DMS114 treated with DMSO at 0.1 percent for 48 hours (cell line): ENCODE data around the gene CPVL.
A peak's percentile ranks its signal among the peaks of the same experiment; 100 is the strongest.

Experiments
- DNase-seq: peaks from one replicate; lab custom pipeline; 2025; ENCODE audit not compliant: unreplicated experiment; lab: John Stamatoyannopoulos, UW

Gene CPVL

GRCh38 chr7:29146057-29146706, at the start of gene CPVL:
CPVL (minus strand) TSS chr7:29146537; CDS start chr7:29121061, 25,476 bp downstream.
- peak; percentile 55 for DNase-seq

GRCh38 chr7:29194594-29195427, 48.5 kb upstream of the CPVL start, which contains the start of gene CHN2:
CHN2 (plus strand) TSS chr7:29194775.
- peak; percentile 30 for DNase-seq

GRCh38 chr7:29194206-29194593, 47.9 kb upstream of the CPVL start:
- DNase-seq, result no peak

GRCh38 chr7:29193316-29194205, 47.2 kb upstream of the CPVL start:
- no peak for DNase-seq

- no peak for DNase-seq
Measured at GRCh38 chr7:29192811-29193210, 46.5 kb upstream of the CPVL start.

- DNase-seq, result no peak
Measured at GRCh38 chr7:29192323-29192722, 46.0 kb upstream of the CPVL start.

GRCh38 chr7:29190349-29191045, 44.2 kb upstream of the CPVL start:
- DNase-seq, result no peak

GRCh38 chr7:29189743-29190201, 43.4 kb upstream of the CPVL start:
- DNase-seq, result peak; percentile 39

GRCh38 chr7:29185613-29186012, 39.3 kb upstream of the CPVL start:
- no peak for DNase-seq

GRCh38 chr7:29184599-29184998, 38.3 kb upstream of the CPVL start:
- DNase-seq, result no peak

- DNase-seq, result no peak
Measured at GRCh38 chr7:29179115-29179514, 32.8 kb upstream of the CPVL start.

GRCh38 chr7:29177963-29178600, 31.7 kb upstream of the CPVL start:
- no peak for DNase-seq

GRCh38 chr7:29173458-29173857, 27.1 kb upstream of the CPVL start:
- DNase-seq, result no peak

GRCh38 chr7:29170781-29171180, 24.4 kb upstream of the CPVL start:
- no peak for DNase-seq

GRCh38 chr7:29167721-29168120, 21.4 kb upstream of the CPVL start:
- no peak for DNase-seq

GRCh38 chr7:29163854-29164253, 17.5 kb upstream of the CPVL start:
- no peak for DNase-seq

- DNase-seq, result no peak
Measured at GRCh38 chr7:29162577-29162976, 16.2 kb upstream of the CPVL start.

- DNase-seq, result no peak
Measured at GRCh38 chr7:29161231-29161630, 14.9 kb upstream of the CPVL start.

GRCh38 chr7:29160080-29160479, 13.7 kb upstream of the CPVL start:
- no peak for DNase-seq

- no peak for DNase-seq
Measured at GRCh38 chr7:29158795-29159423, 12.6 kb upstream of the CPVL start.
